Thoracic aorta (tissue), 2 donors: ENCODE measurements around the gene MRTFB. TPM values are rescaled to one million over a fixed set of nuclear protein-coding genes. Genes with fewer than 3 reads are reported as not detected.

Source experiments
- ATAC-seq: fragments of 150-250 bp; one replicate; pipeline ENCODE4 v1.8.0; 2017; ENCODE audit warnings: low read depth; ENCODE audit not compliant: insufficient number of reproducible peaks, low FRiP score
- DNase-seq: peaks from one replicate; pipeline ENCODE4 v3.0.0-alpha.2; 2020; ENCODE audit warnings: low spot score
- H3K27ac ChIP-seq, 2 donors: fragments of 200-600 bp; sonication (generic); 1 replicate in 1 of 2; 2 replicates in 1 of 2; pipeline ENCODE4 v1.5.1; 2016; ENCODE audit warnings: mild to moderate bottlenecking in 2 of 2, moderate library complexity in 2 of 2
- H3K27me3 ChIP-seq: fragments of 200-600 bp; sonication (generic); replicated peaks from 2 replicates; pipeline ENCODE4 v1.6.0; 2016; ENCODE audit warnings: mild to moderate bottlenecking; ENCODE audit not compliant: insufficient read depth
- H3K36me3 ChIP-seq: fragments of 200-600 bp; sonication (generic); one replicate; pipeline ENCODE4 v1.5.1; 2016
- H3K4me1 ChIP-seq, 2 donors: fragments of 200-600 bp; sonication (generic); 1 replicate in 1 of 2; 2 replicates in 1 of 2; pipeline versions ENCODE4 v1.5.1 to v1.6.0; 2016; ENCODE audit warnings: low read depth in 2 of 2, mild to moderate bottlenecking in 1 of 2; ENCODE audit not compliant: control insufficient read depth in 1 of 2
- H3K4me3 ChIP-seq: fragments of 200-600 bp; sonication (generic); 2 replicates; pipeline ENCODE4 v1.5.1; 2016; ENCODE audit warnings: mild to moderate bottlenecking
- H3K9me3 ChIP-seq: fragments of 200-600 bp; sonication (generic); 2 replicates; pipeline ENCODE4 v1.5.1; 2016
- CTCF ChIP-seq: fragments of 200-600 bp; sonication (generic); IDR thresholded peaks from one replicate; pipeline ENCODE4 v1.5.1; 2019; ENCODE audit warnings: antibody characterized with exemption
- total RNA-seq, 2 donors: library from RNA; depleted of rRNA; stranded (reverse); fragments of >200 nt; gene quantifications; one replicate each; pipeline versions ENCODE4 v1.1.0 to v1.2.3, GENCODE V29; 2016

Gene MRTFB
- total RNA-seq, 2 donors from 2014 or later, result 38.0 to 73.8 TPM

GRCh38 chr16:14264327-14264943 lies 193.3 kb downstream of the MRTFB start:
- H3K9me3 ChIP-seq, result no peaks in the 10 kb centered on the region
- DNase-seq (no peak), ATAC-seq (no peak)
- H3K36me3 ChIP-seq, result peaks cover 25% of the 10 kb centered on the region
- no peaks in the 10 kb centered on the region for H3K27me3 ChIP-seq
- H3K4me3 ChIP-seq, result no peak overlapping the region
- H3K4me1 ChIP-seq, result no peaks in the 10 kb centered on the region
- TF ChIP-seq CTCF, result no peak
- no peak overlapping the region for H3K27ac ChIP-seq

- H3K27ac ChIP-seq, result no peak overlapping the region
- no peak overlapping the region for H3K4me3 ChIP-seq
- H3K27me3 ChIP-seq, result no peaks in the 10 kb centered on the region
- ATAC-seq, result no peak
- no peak for TF ChIP-seq CTCF
- DNase-seq, result no peak
- no peaks in the 10 kb centered on the region for H3K9me3 ChIP-seq
- peaks cover 10% of the 10 kb centered on the region for H3K36me3 ChIP-seq
- H3K4me1 ChIP-seq, result no peaks in the 10 kb centered on the region
Observed at GRCh38 chr16:14268073-14268472, 197.0 kb downstream of the MRTFB start.

- no peaks in the 10 kb centered on the region for H3K9me3 ChIP-seq
- no peaks in the 10 kb centered on the region for H3K4me1 ChIP-seq
- DNase-seq, result no peak
- no peak for TF ChIP-seq CTCF
- H3K4me3 ChIP-seq, result no peak overlapping the region
- H3K27ac ChIP-seq, result no peak overlapping the region
- H3K27me3 ChIP-seq, result no peaks in the 10 kb centered on the region
- no peaks in the 10 kb centered on the region for H3K36me3 ChIP-seq
- ATAC-seq, result no peak
Observed at GRCh38 chr16:14275934-14276333, 204.8 kb downstream of the MRTFB start.

GRCh38 chr16:14278749-14279148 lies 207.6 kb downstream of the MRTFB start:
- DNase-seq (no peak), ATAC-seq (no peak)
- Histone ChIP-seq H3K4me1 (no peaks in the 10 kb centered on the region), H3K9me3 (no peaks in the 10 kb centered on the region), H3K36me3 (no peaks in the 10 kb centered on the region), H3K4me3 (no peak overlapping the region), H3K27me3 (no peaks in the 10 kb centered on the region), H3K27ac (no peak overlapping the region)
- no peak for TF ChIP-seq CTCF

GRCh38 chr16:14280541-14280940 lies 209.4 kb downstream of the MRTFB start:
- Histone ChIP-seq H3K9me3 (no peaks in the 10 kb centered on the region), H3K4me1 (peaks cover 0 to 5% of the 10 kb centered on the region in 2 donors), H3K27me3 (no peaks in the 10 kb centered on the region), H3K4me3 (no peak overlapping the region), H3K27ac (no peak overlapping the region), H3K36me3 (no peaks in the 10 kb centered on the region)
- DNase-seq (no peak), ATAC-seq (no peak)
- TF ChIP-seq CTCF, result no peak
